ENCODE measurements around the gene STOX2. TPM values are rescaled to one million over a fixed set of nuclear protein-coding genes. Genes with fewer than 3 reads are reported as not detected.
A peak's percentile ranks its signal among the peaks of the same experiment; 100 is the strongest.

The STOX2 gene
- total RNA-seq, 1 donor from 2014 or later: 26.7 TPM

- Mint-ChIP-seq H3K36me3 (ENCODE audit: low read depth) (no peaks in the 10 kb centered on the region), H3K4me3 (no peak overlapping the region), H3K4me1 (no peaks in the 10 kb centered on the region), H3K27me3 (ENCODE audit: low read depth) (no peaks in the 10 kb centered on the region), H3K9me3 (peaks cover 2% of the 10 kb centered on the region), H3K27ac (ENCODE audit: unreplicated experiment) (no peak overlapping the region)
- no peak for DNase-seq (ENCODE audit: low read depth, low spot score)
- TF ChIP-seq CTCF (conservative IDR thresholded peaks at IDR 0.05): no peak
Measured at GRCh38 chr4:184053434-184053833, 148.3 kb downstream of the STOX2 start.

DNA sequence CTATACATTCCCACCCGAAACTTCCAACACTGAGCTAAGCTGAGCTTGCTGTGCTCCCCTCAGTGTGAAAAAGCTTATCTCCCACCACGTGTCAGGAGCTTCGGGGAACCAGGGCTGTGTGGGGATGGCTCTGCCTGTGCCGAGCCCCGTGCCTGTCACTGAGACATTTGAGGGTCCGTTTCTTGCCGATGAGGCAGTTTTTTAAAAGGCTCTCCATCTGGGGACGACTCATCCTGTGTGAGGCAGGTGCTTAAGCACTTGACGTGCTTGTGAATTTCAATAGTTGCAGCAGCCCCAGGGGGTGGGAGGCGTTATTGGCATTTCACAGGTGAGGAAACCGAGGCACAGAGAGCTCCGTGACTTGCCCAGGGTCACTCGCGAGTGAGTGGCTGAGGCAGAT, 151.8 kb downstream of the STOX2 start:
- DNase-seq (ENCODE audit: low read depth, low spot score): no peak
- Mint-ChIP-seq H3K9me3 (no peaks in the 10 kb centered on the region), H3K36me3 (ENCODE audit: low read depth) (no peaks in the 10 kb centered on the region), H3K27ac (ENCODE audit: unreplicated experiment) (peak overlapping the region; percentile 43), H3K4me1 (no peaks in the 10 kb centered on the region), H3K27me3 (ENCODE audit: low read depth) (no peaks in the 10 kb centered on the region), H3K4me3 (no peak overlapping the region)
- no peak for TF ChIP-seq CTCF (conservative IDR thresholded peaks at IDR 0.05)

DNA sequence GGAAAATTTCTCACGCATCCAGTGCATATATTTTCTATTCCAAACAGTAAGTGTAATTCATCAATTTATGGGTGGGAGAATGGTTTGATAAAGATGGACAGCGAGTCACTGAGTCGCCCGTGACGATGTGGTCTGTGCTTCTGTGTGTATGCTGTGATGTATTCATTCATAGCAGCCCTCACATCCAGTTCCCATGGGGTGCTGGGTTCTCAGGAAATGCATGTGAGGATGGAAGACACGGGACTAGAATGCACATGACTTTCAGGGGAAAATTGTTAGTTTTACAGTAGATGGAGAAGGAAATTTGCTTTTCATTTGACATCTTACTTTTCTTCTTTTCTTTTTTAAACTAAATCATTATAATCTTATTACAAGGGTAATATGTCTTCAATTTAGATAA, 152.9 kb downstream of the STOX2 start:
- Mint-ChIP-seq H3K4me3 (no peak overlapping the region), H3K27ac (ENCODE audit: unreplicated experiment) (no peak overlapping the region), H3K36me3 (ENCODE audit: low read depth) (no peaks in the 10 kb centered on the region), H3K4me1 (no peaks in the 10 kb centered on the region), H3K9me3 (no peaks in the 10 kb centered on the region), H3K27me3 (ENCODE audit: low read depth) (no peaks in the 10 kb centered on the region)
- TF ChIP-seq CTCF (conservative IDR thresholded peaks at IDR 0.05): no peak
- DNase-seq (ENCODE audit: low read depth, low spot score): no peak

DNA sequence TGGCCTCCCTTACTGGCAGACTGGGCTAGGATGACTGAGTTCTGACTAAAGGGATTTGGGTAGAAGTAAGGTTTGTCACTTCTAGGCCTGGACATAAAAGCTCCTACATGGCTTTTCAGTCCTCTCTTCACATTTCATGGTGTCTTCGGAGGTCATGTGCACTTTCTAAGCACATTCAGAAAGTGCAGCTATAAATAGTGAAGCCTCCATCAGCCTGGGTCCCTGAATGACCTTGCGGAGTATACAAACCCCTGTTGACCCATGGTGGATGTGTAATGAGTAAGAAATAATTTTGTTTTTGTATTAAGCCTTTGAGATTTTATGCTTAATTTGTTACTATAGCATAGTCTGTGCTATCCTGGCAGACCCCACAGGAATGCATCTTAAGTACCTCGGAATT, 154.0 kb downstream of the STOX2 start:
- Mint-ChIP-seq H3K4me3 (no peak overlapping the region), H3K36me3 (ENCODE audit: low read depth) (no peaks in the 10 kb centered on the region), H3K27ac (ENCODE audit: unreplicated experiment) (no peak overlapping the region), H3K9me3 (no peaks in the 10 kb centered on the region), H3K27me3 (ENCODE audit: low read depth) (no peaks in the 10 kb centered on the region), H3K4me1 (no peaks in the 10 kb centered on the region)
- no peak for TF ChIP-seq CTCF (conservative IDR thresholded peaks at IDR 0.05)
- no peak for DNase-seq (ENCODE audit: low read depth, low spot score)

GRCh38 chr4:184061582-184061981, 156.5 kb downstream of the STOX2 start:
- no peak for TF ChIP-seq CTCF (conservative IDR thresholded peaks at IDR 0.05)
- Mint-ChIP-seq H3K27me3 (ENCODE audit: low read depth) (no peaks in the 10 kb centered on the region), H3K27ac (ENCODE audit: unreplicated experiment) (no peak overlapping the region), H3K9me3 (no peaks in the 10 kb centered on the region), H3K4me3 (no peak overlapping the region), H3K36me3 (ENCODE audit: low read depth) (no peaks in the 10 kb centered on the region), H3K4me1 (no peaks in the 10 kb centered on the region)
- no peak for DNase-seq (ENCODE audit: low read depth, low spot score)

- Mint-ChIP-seq H3K4me3 (no peak overlapping the region), H3K27ac (ENCODE audit: unreplicated experiment) (no peak overlapping the region), H3K4me1 (peaks cover 5% of the 10 kb centered on the region), H3K27me3 (ENCODE audit: low read depth) (no peaks in the 10 kb centered on the region), H3K9me3 (no peaks in the 10 kb centered on the region), H3K36me3 (ENCODE audit: low read depth) (no peaks in the 10 kb centered on the region)
- TF ChIP-seq CTCF (conservative IDR thresholded peaks at IDR 0.05): no peak
- no peak for DNase-seq (ENCODE audit: low read depth, low spot score)
Measured at GRCh38 chr4:184062769-184063168, 157.7 kb downstream of the STOX2 start.
